DND-41 (cell line): Measurements from ENCODE around the gene DNAJC2.
"Not testable (repeated sequence)": the region's sequence is repeated elsewhere in the genome, so short reads cannot be mapped to it uniquely, and the experiment has no call there.

ENCODE experiments used
- ATAC-seq: fragments of 200-7000 bp; cut with Tn5 transposase; 3 replicates; pipeline ENCODE4 v1.9.1; 2021; ENCODE audit warnings: low read depth; ENCODE audit not compliant: insufficient read depth
- DNase-seq: peaks from one replicate; pipeline ENCODE4 v3.0.0-alpha.2; 2020
- H2AFZ ChIP-seq: 2 replicates; pipeline ENCODE4 v1.6.0; 2012; ENCODE audit warnings: low read depth, low read length
- H3K27ac ChIP-seq: 2 replicates; pipeline ENCODE4 v1.5.1; 2012; ENCODE audit warnings: low read length, inconsistent platforms
- H3K27me3 ChIP-seq: fragments of 200-600 bp; sonication (generic); 2 replicates; pipeline ENCODE4 v1.6.0; 2012; ENCODE audit warnings: low read length, mild to moderate bottlenecking, inconsistent platforms; ENCODE audit not compliant: insufficient read depth, poor library complexity
- H3K36me3 ChIP-seq: 2 replicates; pipeline ENCODE4 v1.5.1; 2012; ENCODE audit warnings: low read length, inconsistent platforms; ENCODE audit not compliant: insufficient read depth
- H3K4me1 ChIP-seq: 2 replicates; pipeline ENCODE4 v1.5.1; 2012; ENCODE audit warnings: mild to moderate bottlenecking, low read length; ENCODE audit not compliant: insufficient read depth
- H3K4me2 ChIP-seq: 2 replicates; pipeline ENCODE4 v1.6.0; 2012; ENCODE audit warnings: mild to moderate bottlenecking, moderate library complexity, low read length, inconsistent platforms; ENCODE audit not compliant: insufficient read depth
- H3K4me3 ChIP-seq, 2 experiments: fragments of 200-600 bp in 1 of 2; shearing (Covaris generic) in 1 of 2; 2 replicates each; pipeline ENCODE4 v1.5.1; 2012 to 2016; ENCODE audit warnings: inconsistent platforms in 2 of 2, low read length in 2 of 2, mild to moderate bottlenecking in 2 of 2, low read depth in 1 of 2, moderate library complexity in 1 of 2
- H3K79me2 ChIP-seq: 2 replicates; pipeline ENCODE4 v1.6.0; 2012; ENCODE audit warnings: low read length, inconsistent platforms; ENCODE audit not compliant: insufficient read depth
- H3K9ac ChIP-seq: 2 replicates; pipeline ENCODE4 v1.6.0; 2012; ENCODE audit warnings: low read depth, mild to moderate bottlenecking, inconsistent platforms, low read length, moderate library complexity
- H3K9me3 ChIP-seq: 2 replicates; pipeline ENCODE4 v1.5.1; 2012; ENCODE audit warnings: low read length, moderate library complexity, mild to moderate bottlenecking, inconsistent platforms; ENCODE audit not compliant: insufficient read depth, severe bottlenecking
- H4K20me1 ChIP-seq: 2 replicates; pipeline ENCODE4 v1.6.0; 2012; ENCODE audit warnings: low read length; ENCODE audit not compliant: insufficient read depth

DNAJC2 gene

GRCh38 chr7:103278195-103278594, 66.4 kb downstream of the DNAJC2 start:
- Histone ChIP-seq H3K4me1 (peaks cover 23% of the 10 kb centered on the region), H3K4me2 (peak overlapping the region; percentile 45), H3K4me3 (peak overlapping the region in 1 of 2 experiments; percentile 6; a peak in 1 of 4 replicates), H3K36me3 (peaks cover 13% of the 10 kb centered on the region; the same call in 1 of the 2 replicates), H3K79me2 (peaks cover 22% of the 10 kb centered on the region)
- H3K27ac ChIP-seq, H2AFZ ChIP-seq, DNase-seq, H3K27me3 ChIP-seq, ATAC-seq, H3K9ac ChIP-seq, H4K20me1 ChIP-seq, H3K9me3 ChIP-seq: not testable (repeated sequence)

- not testable (repeated sequence) for H3K9me3 ChIP-seq, H2AFZ ChIP-seq, H3K4me3 ChIP-seq, H3K27ac ChIP-seq, ATAC-seq, H3K27me3 ChIP-seq, DNase-seq, H3K9ac ChIP-seq, H4K20me1 ChIP-seq, H3K4me2 ChIP-seq
- H3K36me3 ChIP-seq: peaks cover 13% of the 10 kb centered on the region; the same call in 1 of the 2 replicates
- peaks cover 19% of the 10 kb centered on the region for H3K79me2 ChIP-seq
- peaks cover 15% of the 10 kb centered on the region for H3K4me1 ChIP-seq
These were observed 69.7 kb downstream of the DNAJC2 start for GRCh38 chr7:103274867-103275266.

- not testable (repeated sequence) for ATAC-seq, H3K79me2 ChIP-seq, H3K4me2 ChIP-seq, DNase-seq, H2AFZ ChIP-seq, H3K4me1 ChIP-seq, H3K27me3 ChIP-seq, H4K20me1 ChIP-seq, H3K9ac ChIP-seq, H3K27ac ChIP-seq, H3K4me3 ChIP-seq, H3K9me3 ChIP-seq
- peaks cover 17% of the 10 kb centered on the region; the same call in 1 of the 2 replicates for H3K36me3 ChIP-seq
These were observed 71.2 kb downstream of the DNAJC2 start for GRCh38 chr7:103273374-103273773.

DNA sequence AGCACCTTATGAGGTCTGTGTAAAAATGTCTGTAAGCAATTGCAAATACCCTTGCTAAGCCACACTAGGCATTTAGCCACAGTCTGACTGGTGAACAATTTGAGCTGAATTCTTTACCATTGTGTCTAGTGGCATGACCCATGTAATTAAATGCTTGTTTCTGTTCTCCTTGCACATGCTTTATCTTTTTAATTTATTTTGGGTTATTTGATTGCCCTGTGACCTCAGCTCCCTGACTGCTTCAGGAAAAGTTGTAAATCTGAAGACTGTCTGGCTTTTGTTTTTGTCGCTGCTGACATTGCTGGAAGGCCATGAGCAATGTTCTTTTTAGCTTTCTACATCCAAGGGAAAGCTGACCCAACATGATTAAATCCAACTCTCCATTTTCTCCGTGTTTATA, 78.3 kb downstream of the DNAJC2 start:
- not testable (repeated sequence) for H3K79me2 ChIP-seq, H3K9me3 ChIP-seq, H3K4me3 ChIP-seq, H3K27me3 ChIP-seq, H3K4me2 ChIP-seq, H3K36me3 ChIP-seq, H4K20me1 ChIP-seq, H2AFZ ChIP-seq, DNase-seq, H3K9ac ChIP-seq, H3K27ac ChIP-seq, H3K4me1 ChIP-seq, ATAC-seq

- not testable (repeated sequence) for ATAC-seq, H3K27me3 ChIP-seq
These were observed 80.5 kb downstream of the DNAJC2 start for GRCh38 chr7:103264054-103264453.

More at GRCh38 chr7:103264054-103264453, 80.5 kb downstream of the DNAJC2 start:
- H3K9ac ChIP-seq, H3K79me2 ChIP-seq, H3K4me3 ChIP-seq, H2AFZ ChIP-seq, H3K27ac ChIP-seq, H3K36me3 ChIP-seq, H3K4me2 ChIP-seq, H3K4me1 ChIP-seq, H4K20me1 ChIP-seq, H3K9me3 ChIP-seq, DNase-seq: not testable (repeated sequence)
